SK-N-SH treated with all-trans-retinoic acid at 6 μM for 48 hours (cell line): ENCODE results near the gene PTPRN2.

ENCODE experiments used
- ATAC-seq: fragments of 200-7000 bp; cut with Tn5 transposase; 3 replicates; pipeline ENCODE4 v1.9.1; 2020; ENCODE audit warnings: mild to moderate bottlenecking, moderate library complexity
- ARNTL ChIP-seq: fragments of 450-650 bp; formaldehyde crosslinking; IDR thresholded peaks from 2 replicates; pipeline ENCODE4 v1.5.0; 2020; ENCODE audit warnings: low read depth, mild to moderate bottlenecking, moderate library complexity, borderline replicate concordance
- BACH2 ChIP-seq: fragments of 250-450 bp; sonication (Bioruptor Pico); IDR thresholded peaks from 2 replicates; pipeline ENCODE4 v1.9.0; 2021; ENCODE audit warnings: mild to moderate bottlenecking, borderline replicate concordance
- CSDC2 ChIP-seq: fragments of 250-450 bp; sonication (Bioruptor Pico); IDR thresholded peaks from 2 replicates; pipeline ENCODE4 v1.5.0; 2020; ENCODE audit warnings: mild to moderate bottlenecking, moderate library complexity
- ESRRG ChIP-seq: fragments of 250-450 bp; sonication (Bioruptor Pico); IDR thresholded peaks from 2 replicates; pipeline ENCODE4 v1.6.1; 2021; ENCODE audit warnings: mild to moderate bottlenecking
- GLIS3 ChIP-seq: fragments of 250-450 bp; sonication (Bioruptor Pico); IDR thresholded peaks from 2 replicates; pipeline ENCODE4 v1.5.0; 2020; ENCODE audit warnings: mild to moderate bottlenecking, moderate library complexity
- ISL1 ChIP-seq: fragments of 250-450 bp; sonication (Bioruptor Pico); IDR thresholded peaks from 2 replicates; pipeline ENCODE4 v2.1.2; 2022; ENCODE audit warnings: mild to moderate bottlenecking, moderate library complexity
- OSR1 ChIP-seq: fragments of 250-450 bp; sonication (Bioruptor Pico); IDR thresholded peaks from 2 replicates; pipeline ENCODE4 v1.8.0; 2022; ENCODE audit warnings: moderate library complexity, mild to moderate bottlenecking, inconsistent platforms
- RARB ChIP-seq: fragments of 250-450 bp; sonication (Bioruptor Pico); IDR thresholded peaks from 2 replicates; pipeline ENCODE4 v1.8.0; 2021; ENCODE audit warnings: mild to moderate bottlenecking, moderate library complexity
- SNAI2 ChIP-seq: fragments of 250-450 bp; sonication (Bioruptor Pico); IDR thresholded peaks from 2 replicates; pipeline ENCODE4 v1.5.0; 2020; ENCODE audit warnings: mild to moderate bottlenecking, moderate library complexity
- TOX ChIP-seq: fragments of 250-450 bp; sonication (Bioruptor Pico); IDR thresholded peaks from 2 replicates; pipeline ENCODE4 v1.8.0; 2021; ENCODE audit warnings: mild to moderate bottlenecking, moderate library complexity, borderline replicate concordance
- ZC3H10 ChIP-seq: fragments of 250-450 bp; sonication (Bioruptor Pico); IDR thresholded peaks from 2 replicates; pipeline ENCODE4 v1.5.1; 2021; ENCODE audit warnings: mild to moderate bottlenecking, moderate library complexity
- ZFP3 ChIP-seq: fragments of 250-450 bp; sonication (Bioruptor Pico); IDR thresholded peaks from 2 replicates; pipeline ENCODE4 v1.5.0; 2020; ENCODE audit warnings: mild to moderate bottlenecking, moderate library complexity
- ZFP30 ChIP-seq: fragments of 450-650 bp; formaldehyde crosslinking; IDR thresholded peaks from 2 replicates; pipeline ENCODE4 v1.5.0; 2022; ENCODE audit warnings: mild to moderate bottlenecking, moderate library complexity
- ZNF565 ChIP-seq: fragments of 450-650 bp; formaldehyde crosslinking; conservative IDR thresholded peaks from 2 replicates; pipeline ENCODE4 v1.5.0; 2020; ENCODE audit warnings: low read depth, mild to moderate bottlenecking, moderate library complexity
- ZNF70 ChIP-seq: fragments of 450-650 bp; formaldehyde crosslinking; IDR thresholded peaks from 2 replicates; pipeline ENCODE4 v1.5.0; 2020; ENCODE audit warnings: mild to moderate bottlenecking, moderate library complexity
- ZNF8 ChIP-seq: fragments of 450-650 bp; formaldehyde crosslinking; IDR thresholded peaks from 2 replicates; pipeline ENCODE4 v1.5.0; 2020; ENCODE audit warnings: mild to moderate bottlenecking, moderate library complexity
- TF ChIP-seq, protein P1 (sequence below): fragments of 250-450 bp; sonication (Bioruptor Pico); IDR thresholded peaks from 2 replicates; pipeline ENCODE4 v1.5.0; 2020; ENCODE audit warnings: mild to moderate bottlenecking, moderate library complexity
- TF ChIP-seq, protein P2 (sequence below): fragments of 250-450 bp; sonication (Bioruptor Pico); IDR thresholded peaks from 2 replicates; pipeline ENCODE4 v1.8.0; 2021; ENCODE audit warnings: low read depth, mild to moderate bottlenecking, moderate library complexity, borderline replicate concordance
- TF ChIP-seq, protein P3 (sequence below): fragments of 250-450 bp; sonication (Bioruptor Pico); IDR thresholded peaks from 2 replicates; pipeline ENCODE4 v1.5.1; 2020; ENCODE audit warnings: low read depth, mild to moderate bottlenecking, moderate library complexity
- TF ChIP-seq, protein P4 (sequence below): fragments of 250-450 bp; sonication (Bioruptor Pico); IDR thresholded peaks from 2 replicates; pipeline ENCODE4 v1.8.0; 2020; ENCODE audit warnings: mild to moderate bottlenecking, moderate library complexity, borderline replicate concordance

Gene PTPRN2

DNA sequence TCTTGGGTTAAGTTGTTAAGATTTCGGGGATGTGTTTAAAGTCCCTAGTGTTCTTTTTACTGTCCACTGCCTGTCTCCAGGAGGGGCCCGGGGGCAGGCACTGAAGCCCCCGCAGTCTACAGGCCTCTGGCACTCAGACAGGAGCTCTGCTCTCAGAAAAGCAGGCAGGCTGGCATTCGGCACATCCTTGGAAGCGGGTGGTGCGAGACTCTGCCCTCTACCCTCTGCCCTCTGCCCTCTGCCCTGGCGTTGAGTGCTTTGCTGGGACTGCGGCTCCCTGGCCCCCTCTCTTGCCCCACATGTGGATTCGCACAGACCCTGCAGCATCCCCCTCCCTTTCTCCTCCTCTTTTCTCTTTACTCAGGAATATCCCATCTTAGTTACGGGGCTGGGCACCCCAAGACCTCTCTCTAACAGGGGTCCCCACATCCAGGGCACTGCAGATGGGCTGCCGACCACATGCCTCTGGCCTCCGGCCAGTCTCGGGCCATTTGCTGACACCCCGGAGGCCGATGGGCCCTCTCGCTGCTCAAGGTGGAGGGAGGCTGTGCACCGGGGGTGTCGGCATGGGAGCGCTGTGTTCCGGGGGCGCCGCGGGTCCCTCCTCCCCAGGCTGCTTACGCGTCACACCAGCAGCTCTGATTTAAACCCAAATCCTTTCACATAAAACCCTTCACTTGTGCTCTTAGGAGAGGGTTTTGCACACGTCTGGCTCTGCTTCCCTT is 770.9 kb downstream of the PTPRN2 start (continued):
- TF ChIP-seq, protein P1, sequence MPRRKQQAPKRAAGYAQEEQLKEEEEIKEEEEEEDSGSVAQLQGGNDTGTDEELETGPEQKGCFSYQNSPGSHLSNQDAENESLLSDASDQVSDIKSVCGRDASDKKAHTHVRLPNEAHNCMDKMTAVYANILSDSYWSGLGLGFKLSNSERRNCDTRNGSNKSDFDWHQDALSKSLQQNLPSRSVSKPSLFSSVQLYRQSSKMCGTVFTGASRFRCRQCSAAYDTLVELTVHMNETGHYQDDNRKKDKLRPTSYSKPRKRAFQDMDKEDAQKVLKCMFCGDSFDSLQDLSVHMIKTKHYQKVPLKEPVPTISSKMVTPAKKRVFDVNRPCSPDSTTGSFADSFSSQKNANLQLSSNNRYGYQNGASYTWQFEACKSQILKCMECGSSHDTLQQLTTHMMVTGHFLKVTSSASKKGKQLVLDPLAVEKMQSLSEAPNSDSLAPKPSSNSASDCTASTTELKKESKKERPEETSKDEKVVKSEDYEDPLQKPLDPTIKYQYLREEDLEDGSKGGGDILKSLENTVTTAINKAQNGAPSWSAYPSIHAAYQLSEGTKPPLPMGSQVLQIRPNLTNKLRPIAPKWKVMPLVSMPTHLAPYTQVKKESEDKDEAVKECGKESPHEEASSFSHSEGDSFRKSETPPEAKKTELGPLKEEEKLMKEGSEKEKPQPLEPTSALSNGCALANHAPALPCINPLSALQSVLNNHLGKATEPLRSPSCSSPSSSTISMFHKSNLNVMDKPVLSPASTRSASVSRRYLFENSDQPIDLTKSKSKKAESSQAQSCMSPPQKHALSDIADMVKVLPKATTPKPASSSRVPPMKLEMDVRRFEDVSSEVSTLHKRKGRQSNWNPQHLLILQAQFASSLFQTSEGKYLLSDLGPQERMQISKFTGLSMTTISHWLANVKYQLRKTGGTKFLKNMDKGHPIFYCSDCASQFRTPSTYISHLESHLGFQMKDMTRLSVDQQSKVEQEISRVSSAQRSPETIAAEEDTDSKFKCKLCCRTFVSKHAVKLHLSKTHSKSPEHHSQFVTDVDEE (CRISPR knock-in tag) = no peak
- no peak for TF ChIP-seq OSR1 (CRISPR knock-in tag)

DNA sequence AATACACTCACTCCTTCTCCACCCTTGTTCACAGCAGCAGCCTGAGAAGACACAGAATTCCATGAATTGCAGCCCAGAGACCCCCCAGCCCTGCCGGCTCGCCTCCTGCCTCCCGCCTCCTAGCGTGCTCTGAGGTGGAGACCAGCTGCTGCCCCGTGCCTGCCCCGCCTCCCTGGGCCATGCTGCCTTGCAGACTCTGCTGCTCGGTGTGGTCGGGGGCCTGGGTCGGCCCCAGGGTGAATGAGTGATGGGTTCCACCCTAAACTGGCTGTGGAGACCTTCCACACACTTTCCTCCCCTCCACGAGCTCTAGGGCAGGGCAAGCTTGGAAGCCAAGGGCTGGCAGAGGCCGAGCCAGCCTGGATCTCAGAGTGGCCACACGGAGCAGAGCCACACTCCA is 771.5 kb downstream of the PTPRN2 start:
- ATAC-seq = no peak

DNA sequence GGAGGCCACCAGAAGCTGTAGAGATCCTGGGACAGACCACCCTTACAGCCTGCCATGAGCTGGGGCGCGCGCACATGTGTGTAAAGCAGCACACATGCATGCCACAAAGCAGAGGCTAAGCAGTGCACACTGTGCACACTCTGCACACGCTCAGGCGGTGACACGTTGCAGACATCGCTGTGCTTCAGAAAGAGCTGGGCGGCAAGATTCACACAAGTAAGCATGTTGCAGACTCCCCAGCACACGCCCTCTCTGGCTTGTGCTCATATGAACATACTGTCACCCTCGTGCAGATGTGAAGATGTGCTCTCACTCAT is 772.0 kb downstream of the PTPRN2 start:
- TF ChIP-seq ZFP3 (CRISPR knock-in tag) (no peak), CSDC2 (CRISPR knock-in tag) (no peak), SNAI2 (no peak), ARNTL (CRISPR knock-in tag) (no peak), ZNF565 (CRISPR knock-in tag) (no peak), BACH2 (CRISPR knock-in tag) (no peak), ZFP30 (CRISPR knock-in tag) (no peak), ZNF8 (CRISPR knock-in tag) (no peak), ZNF70 (no peak), ZC3H10 (CRISPR knock-in tag) (no peak), GLIS3 (CRISPR knock-in tag) (no peak)
- TF ChIP-seq, protein P2, sequence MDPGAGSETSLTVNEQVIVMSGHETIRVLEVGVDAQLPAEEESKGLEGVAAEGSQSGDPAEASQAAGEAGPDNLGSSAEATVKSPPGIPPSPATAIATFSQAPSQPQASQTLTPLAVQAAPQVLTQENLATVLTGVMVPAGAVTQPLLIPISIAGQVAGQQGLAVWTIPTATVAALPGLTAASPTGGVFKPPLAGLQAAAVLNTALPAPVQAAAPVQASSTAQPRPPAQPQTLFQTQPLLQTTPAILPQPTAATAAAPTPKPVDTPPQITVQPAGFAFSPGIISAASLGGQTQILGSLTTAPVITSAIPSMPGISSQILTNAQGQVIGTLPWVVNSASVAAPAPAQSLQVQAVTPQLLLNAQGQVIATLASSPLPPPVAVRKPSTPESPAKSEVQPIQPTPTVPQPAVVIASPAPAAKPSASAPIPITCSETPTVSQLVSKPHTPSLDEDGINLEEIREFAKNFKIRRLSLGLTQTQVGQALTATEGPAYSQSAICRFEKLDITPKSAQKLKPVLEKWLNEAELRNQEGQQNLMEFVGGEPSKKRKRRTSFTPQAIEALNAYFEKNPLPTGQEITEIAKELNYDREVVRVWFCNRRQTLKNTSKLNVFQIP = no peak
- TF ChIP-seq, protein P3, sequence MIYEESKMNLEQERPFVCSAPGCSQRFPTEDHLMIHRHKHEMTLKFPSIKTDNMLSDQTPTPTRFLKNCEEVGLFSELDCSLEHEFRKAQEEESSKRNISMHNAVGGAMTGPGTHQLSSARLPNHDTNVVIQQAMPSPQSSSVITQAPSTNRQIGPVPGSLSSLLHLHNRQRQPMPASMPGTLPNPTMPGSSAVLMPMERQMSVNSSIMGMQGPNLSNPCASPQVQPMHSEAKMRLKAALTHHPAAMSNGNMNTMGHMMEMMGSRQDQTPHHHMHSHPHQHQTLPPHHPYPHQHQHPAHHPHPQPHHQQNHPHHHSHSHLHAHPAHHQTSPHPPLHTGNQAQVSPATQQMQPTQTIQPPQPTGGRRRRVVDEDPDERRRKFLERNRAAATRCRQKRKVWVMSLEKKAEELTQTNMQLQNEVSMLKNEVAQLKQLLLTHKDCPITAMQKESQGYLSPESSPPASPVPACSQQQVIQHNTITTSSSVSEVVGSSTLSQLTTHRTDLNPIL = no peak
- TF ChIP-seq, protein P4, sequence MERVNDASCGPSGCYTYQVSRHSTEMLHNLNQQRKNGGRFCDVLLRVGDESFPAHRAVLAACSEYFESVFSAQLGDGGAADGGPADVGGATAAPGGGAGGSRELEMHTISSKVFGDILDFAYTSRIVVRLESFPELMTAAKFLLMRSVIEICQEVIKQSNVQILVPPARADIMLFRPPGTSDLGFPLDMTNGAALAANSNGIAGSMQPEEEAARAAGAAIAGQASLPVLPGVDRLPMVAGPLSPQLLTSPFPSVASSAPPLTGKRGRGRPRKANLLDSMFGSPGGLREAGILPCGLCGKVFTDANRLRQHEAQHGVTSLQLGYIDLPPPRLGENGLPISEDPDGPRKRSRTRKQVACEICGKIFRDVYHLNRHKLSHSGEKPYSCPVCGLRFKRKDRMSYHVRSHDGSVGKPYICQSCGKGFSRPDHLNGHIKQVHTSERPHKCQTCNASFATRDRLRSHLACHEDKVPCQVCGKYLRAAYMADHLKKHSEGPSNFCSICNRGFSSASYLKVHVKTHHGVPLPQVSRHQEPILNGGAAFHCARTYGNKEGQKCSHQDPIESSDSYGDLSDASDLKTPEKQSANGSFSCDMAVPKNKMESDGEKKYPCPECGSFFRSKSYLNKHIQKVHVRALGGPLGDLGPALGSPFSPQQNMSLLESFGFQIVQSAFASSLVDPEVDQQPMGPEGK (CRISPR knock-in tag) = no peak
- ATAC-seq = no peak

More for the DNA sequence above, 771.5 kb downstream of the PTPRN2 start:
- TF ChIP-seq ZNF70 (no peak), ESRRG (no peak), ZNF565 (CRISPR knock-in tag) (no peak), ISL1 (CRISPR knock-in tag) (no peak), CSDC2 (CRISPR knock-in tag) (no peak), GLIS3 (CRISPR knock-in tag) (no peak), TOX (CRISPR knock-in tag) (no peak), ZFP30 (CRISPR knock-in tag) (no peak), ARNTL (CRISPR knock-in tag) (no peak), BACH2 (CRISPR knock-in tag) (no peak)

DNA sequence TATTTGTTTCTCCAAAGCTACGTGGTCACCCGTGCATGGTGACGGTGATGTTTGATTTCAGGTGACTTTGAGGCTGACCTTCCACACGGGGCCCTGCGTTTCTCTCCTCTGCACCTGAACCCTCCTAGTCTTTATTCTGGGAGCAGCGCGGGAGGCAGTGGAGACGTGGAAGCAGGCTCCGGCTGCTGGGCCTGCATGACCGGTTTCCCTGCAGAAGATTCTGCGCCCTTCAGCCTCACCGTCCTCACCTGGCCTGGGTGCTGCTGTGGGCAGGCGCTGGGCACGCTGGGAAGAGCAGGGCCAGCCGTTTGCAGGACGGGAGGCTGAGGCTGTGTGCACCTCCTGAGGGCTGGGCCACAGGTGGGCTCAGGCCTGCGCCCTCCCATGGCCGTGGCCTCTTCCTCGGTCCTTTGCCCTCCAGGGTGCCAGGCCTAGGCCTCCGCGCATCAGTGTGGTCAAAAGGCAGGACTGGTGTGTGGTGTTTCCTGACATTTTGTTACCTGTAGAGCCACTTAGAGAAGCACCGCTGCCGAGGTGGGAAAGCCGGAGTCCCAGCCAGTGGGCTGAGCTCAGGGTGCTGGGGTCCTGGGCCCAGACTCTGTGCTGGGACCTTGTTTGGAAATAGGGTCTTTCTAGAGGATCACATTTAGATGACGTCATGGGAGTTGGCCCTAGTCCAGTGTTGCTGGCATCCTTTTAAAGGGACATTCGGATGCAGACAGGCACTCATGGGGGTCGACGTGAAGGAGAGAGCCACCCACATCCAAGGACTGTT is 772.5 kb downstream of the PTPRN2 start:
- ATAC-seq = no peak
- TF ChIP-seq ZNF70 = no peak
- no peak for TF ChIP-seq BACH2 (CRISPR knock-in tag)
- TF ChIP-seq, protein P1 (CRISPR knock-in tag) = no peak
- no peak for TF ChIP-seq ZFP3 (CRISPR knock-in tag)
- no peak for TF ChIP-seq SNAI2
- no peak for TF ChIP-seq GLIS3 (CRISPR knock-in tag)
- TF ChIP-seq TOX (CRISPR knock-in tag) = no peak
- TF ChIP-seq, protein P4 (CRISPR knock-in tag) = no peak
- TF ChIP-seq ZNF8 (CRISPR knock-in tag) = no peak
- no peak for TF ChIP-seq RARB
